IPS-NIHi7 (cell line): Measurements from ENCODE around the gene RNU7-1.

Experiments
- DNase-seq: peaks from one replicate; pipeline ENCODE4 v3.0.0; 2012; ENCODE audit warnings: mixed read lengths; ENCODE audit errors: extremely low spot score

The RNU7-1 gene

DNA sequence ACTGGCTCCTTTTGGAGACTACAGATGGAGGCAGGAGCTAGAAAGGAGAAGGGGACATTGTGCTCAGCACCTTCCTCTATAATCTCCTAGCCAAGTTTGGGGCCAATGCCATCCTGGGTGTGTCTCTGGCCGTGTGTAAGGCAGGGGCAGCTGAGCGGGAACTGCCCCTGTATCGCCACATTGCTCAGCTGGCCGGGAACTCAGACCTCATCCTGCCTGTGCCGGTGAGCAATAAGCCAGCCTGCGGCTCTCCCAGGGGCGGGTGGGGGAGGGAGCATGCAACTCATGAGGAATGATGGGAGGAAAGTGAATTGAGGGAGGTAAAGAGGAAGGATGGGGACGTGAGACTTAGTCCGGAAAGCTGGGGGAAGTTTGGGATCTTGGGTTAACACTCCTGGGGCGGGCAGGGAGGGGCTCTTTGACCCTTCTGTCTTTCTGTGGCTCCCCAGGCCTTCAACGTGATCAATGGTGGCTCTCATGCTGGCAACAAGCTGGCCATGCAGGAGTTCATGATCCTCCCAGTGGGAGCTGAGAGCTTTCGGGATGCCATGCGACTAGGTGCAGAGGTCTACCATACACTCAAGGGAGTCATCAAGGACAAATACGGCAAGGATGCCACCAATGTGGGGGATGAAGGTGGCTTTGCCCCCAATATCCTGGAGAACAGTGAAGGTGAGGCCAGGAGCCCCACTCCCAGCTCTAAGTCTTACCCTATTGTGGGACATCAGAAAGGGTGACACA, 26.0 kb upstream of the RNU7-1 start:
- DNase-seq: no peak

DNA sequence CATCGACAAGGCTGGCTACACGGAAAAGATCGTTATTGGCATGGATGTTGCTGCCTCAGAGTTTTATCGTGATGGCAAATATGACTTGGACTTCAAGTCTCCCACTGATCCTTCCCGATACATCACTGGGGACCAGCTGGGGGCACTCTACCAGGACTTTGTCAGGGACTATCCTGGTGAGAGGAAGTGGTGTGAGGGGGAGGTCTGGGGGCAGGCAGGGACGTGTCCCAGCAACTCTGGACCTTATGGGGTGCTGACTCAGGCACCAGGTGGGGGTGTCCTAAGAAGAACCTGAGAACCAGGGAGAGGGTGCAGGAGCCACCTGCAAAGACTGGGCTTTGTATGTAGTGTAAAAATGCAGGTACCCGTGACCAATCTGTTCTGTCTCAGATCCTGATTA, 24.0 kb upstream of the RNU7-1 start:
- DNase-seq: no peak

GRCh38 chr12:6921539-6921938, 22.1 kb upstream of the RNU7-1 start:
- no peak for DNase-seq

DNA sequence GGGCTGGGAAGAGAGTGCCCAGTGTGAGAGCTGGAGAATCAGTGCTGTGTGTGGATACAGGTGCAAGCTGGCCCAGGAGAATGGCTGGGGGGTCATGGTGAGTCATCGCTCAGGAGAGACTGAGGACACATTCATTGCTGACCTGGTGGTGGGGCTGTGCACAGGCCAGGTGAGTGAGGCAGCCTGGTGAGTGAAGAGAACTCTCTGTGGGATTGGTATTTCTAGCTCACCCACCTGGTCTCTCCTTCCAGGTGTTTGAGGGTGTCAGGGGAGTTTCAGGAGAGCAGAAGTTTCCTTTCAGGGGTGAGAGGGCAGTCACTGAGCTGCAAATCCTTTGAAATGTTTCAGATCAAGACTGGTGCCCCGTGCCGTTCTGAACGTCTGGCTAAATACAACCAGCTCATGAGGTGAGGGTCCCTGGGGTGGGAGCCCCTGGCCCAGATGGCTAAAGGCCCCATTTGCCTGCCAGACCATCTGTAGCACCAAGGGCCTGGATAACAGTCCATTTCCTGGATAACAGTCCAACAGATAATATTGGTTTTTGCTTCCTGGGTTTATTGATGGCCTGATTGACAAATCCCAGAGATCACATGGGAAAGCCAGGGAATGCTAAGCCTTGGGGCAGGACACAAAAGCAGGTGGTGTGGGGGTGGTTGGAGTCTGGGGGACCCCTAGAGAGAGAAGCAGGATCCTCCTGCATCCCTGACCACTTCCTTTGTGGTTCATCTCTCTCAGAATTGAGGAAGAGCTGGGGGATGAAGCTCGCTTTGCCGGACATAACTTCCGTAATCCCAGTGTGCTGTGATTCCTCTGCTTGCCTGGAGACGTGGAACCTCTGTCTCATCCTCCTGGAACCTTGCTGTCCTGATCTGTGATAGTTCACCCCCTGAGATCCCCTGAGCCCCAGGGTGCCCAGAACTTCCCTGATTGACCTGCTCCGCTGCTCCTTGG, 21.3 kb upstream of the RNU7-1 start:
- DNase-seq: no peak

GRCh38 chr12:6923003-6923732, 20.4 kb upstream of the RNU7-1 start:
- DNase-seq: no peak

GRCh38 chr12:6923851-6924250, 19.8 kb upstream of the RNU7-1 start:
- DNase-seq: no peak

DNA sequence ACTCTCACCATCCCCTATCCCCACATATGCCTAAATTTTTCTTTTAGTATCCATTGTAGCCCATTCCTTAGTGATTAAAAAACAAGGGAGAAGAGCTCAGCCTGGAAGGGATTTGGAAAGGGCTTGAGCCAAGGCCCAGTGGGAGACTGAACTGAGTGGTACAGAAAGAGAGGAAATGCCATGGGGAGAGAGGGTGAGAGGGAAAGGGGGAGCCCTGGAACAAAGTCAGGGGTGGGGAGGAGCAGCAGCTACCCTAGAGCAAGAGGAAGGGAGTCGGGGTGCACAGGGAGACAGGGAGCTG, 18.4 kb upstream of the RNU7-1 start:
- no peak for DNase-seq

DNA sequence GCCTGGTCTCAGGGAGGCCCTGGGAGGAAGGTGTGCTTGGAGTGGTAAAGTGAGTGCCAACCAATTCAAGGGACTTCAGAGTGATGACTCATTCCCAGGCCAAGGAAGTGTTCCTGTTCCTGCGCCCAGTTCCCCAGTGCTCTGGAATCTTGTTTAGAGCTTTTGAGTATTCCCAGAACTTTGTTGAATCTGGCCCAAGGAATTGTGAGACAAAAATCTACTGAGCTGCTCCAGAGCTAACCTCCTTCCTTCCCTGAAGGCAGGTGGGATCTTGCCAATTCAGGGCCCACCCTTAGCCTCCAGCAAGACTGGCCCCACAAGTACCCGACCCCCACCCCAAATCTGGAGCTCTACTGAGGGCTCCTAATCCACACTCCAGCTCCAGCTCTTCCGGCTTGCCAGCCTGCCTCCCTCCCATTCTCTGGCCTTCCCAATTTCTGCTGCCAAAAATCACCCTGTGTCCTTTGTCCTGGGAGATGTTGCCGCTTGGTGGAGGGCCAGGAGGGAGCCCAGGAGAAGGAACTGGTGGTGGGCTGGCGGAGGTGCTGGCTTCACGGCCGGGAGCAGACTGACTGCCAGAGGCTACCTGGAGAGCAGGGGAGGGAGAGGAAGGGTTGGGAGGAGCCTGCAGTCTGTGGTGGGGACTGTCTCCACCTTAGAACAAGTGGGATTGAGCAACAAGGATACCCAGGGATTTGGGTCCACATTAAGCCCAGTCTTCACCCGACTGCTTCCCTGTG, 17.9 kb upstream of the RNU7-1 start:
- peak; percentile 64 for DNase-seq

DNA sequence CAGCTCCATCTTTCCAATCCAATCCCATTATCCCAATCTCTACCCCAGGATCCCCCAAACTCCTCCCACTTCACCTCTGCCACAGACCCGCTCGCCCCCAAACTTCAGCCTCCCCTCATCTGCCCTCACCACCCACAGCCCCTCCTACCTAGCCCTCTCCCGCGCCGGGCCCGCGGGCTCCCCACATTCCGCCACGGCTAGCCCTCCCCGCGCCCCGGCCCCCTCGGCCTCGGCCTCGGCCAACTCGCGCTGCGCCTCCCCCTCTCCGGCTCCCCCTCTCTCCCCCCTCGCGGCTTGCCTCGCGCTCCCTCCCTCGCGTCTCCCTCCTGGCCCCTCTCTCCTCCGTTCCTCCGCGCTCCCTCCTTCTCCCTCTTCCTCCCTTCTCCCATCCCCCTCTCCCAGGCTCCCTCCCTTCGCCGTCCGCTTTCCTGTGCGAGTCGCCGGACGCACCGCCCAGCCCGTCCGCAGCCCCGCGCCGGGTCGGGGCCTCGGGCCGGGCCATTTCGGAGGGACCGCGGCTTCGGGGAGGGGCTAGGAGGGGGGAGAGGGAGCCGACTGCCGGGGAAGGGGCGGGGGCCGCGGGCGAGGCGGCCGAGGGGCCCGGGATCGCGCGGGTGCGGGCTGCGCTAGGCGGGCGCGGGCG, 16.1 kb upstream of the RNU7-1 start, which contains the start of gene ATN1:
Gene ATN1 (plus strand): TSS at position 581 of the 643 bp plus-strand sequence. CDS start 6,043 bp downstream, outside the sequence.
- DNase-seq: peak; percentile 64

GRCh38 chr12:6928022-6928702, 15.5 kb upstream of the RNU7-1 start:
- DNase-seq: no peak

GRCh38 chr12:6928703-6929407, 14.8 kb upstream of the RNU7-1 start:
- DNase-seq: no peak

DNA sequence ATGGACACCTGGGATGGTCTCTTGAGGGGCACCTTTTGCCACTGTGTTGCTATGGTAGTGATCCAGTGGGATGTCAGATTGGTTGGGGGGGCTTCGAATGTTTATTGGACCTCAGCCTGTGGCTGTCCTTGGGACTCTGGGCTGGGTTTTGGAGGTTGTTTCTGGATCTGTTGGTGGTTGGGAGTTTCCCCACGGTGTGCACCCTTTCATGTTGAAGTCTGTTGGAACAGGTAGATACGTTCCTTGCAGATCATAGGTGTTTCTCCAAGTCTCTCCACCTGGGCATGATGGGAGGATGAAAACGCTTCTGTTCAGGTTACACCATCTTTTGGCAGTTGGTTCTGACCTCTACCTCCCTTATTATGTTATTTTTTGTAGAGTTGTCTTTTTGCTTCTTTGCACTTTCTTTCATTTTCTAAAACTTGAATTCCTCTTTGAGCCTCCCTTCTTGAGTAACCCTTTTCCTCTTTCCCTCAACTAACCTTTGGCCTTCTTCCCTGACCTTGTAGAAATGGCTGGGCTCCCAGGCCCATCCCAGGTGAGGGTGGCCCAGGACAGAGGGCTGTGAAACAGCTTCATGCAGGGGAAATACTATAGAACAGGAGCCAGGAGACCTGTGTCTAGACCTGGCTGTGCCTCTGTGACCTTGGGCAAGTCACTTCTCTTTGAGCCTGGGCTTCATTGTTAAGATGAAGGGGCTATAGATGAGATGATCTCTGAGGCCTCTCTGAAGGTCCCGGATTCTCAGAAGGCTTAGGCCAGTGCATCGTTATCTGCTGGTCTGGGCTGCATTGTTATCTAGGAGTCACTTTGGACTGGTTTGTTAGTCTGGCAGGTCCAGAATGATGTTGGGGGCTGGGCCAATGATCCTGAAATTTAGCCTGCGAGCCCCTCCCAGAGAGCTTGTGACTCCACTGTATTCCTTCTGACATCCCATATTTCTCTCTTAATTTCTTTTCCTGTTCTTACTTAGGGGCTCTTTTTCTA, 13.9 kb upstream of the RNU7-1 start:
- DNase-seq: no peak

- no peak for DNase-seq
Measured at GRCh38 chr12:6932766-6933165, 10.8 kb upstream of the RNU7-1 start.

DNA sequence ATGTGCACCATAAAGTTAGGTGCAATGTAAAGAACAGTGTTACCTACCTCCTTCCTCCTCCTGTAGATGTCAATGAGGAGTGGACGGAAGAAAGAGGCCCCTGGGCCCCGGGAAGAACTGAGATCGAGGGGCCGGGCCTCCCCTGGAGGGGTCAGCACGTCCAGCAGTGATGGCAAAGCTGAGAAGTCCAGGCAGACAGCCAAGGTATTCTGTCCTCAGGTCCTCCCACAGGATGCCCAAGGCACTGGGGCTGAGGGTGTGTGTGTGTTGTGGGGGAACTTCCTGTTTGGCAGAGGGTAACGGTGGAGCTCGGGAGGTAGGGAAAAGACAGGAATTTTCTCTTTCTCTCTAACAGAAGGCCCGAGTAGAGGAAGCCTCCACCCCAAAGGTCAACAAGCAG, 9.5 kb upstream of the RNU7-1 start:
- DNase-seq: no peak

GRCh38 chr12:6935371-6936193, 8.0 kb upstream of the RNU7-1 start:
- no peak for DNase-seq

DNA sequence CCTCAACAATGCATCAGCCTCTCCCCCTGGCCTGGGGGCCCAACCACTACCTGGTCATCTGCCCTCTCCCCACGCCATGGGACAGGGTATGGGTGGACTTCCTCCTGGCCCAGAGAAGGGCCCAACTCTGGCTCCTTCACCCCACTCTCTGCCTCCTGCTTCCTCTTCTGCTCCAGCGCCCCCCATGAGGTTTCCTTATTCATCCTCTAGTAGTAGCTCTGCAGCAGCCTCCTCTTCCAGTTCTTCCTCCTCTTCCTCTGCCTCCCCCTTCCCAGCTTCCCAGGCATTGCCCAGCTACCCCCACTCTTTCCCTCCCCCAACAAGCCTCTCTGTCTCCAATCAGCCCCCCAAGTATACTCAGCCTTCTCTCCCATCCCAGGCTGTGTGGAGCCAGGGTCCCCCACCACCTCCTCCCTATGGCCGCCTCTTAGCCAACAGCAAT, 7.4 kb upstream of the RNU7-1 start:
- DNase-seq: no peak

DNA sequence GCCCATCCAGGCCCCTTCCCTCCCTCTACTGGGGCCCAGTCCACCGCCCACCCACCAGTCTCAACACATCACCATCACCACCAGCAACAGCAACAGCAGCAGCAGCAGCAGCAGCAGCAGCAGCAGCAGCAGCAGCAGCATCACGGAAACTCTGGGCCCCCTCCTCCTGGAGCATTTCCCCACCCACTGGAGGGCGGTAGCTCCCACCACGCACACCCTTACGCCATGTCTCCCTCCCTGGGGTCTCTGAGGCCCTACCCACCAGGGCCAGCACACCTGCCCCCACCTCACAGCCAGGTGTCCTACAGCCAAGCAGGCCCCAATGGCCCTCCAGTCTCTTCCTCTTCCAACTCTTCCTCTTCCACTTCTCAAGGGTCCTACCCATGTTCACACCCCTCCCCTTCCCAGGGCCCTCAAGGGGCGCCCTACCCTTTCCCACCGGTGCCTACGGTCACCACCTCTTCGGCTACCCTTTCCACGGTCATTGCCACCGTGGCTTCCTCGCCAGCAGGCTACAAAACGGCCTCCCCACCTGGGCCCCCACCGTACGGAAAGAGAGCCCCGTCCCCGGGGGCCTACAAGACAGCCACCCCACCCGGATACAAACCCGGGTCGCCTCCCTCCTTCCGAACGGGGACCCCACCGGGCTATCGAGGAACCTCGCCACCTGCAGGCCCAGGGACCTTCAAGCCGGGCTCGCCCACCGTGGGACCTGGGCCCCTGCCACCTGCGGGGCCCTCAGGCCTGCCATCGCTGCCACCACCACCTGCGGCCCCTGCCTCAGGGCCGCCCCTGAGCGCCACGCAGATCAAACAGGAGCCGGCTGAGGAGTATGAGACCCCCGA, 6.8 kb upstream of the RNU7-1 start:
- DNase-seq: peak; percentile 32
